ENCODE data around the gene LSR.

DNA sequence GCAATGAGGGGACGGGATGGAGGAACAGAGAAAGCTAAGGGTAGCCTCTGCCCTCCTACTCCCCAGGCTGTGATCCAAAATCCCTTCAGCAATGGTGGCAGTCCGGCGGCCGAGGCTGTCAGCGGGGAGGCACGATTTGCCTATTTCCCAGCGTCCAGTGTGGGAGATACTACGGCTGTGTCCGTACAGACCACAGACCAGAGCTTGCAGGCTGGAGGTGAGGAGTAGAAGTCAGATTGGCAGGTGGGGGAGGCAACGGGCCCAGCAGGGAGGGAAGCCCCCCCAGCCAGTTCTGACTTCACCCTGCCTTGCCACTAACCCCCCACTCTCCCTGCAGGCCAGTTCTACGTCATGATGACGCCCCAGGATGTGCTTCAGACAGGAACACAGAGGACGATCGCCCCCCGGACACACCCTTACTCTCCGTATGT lies 21.6 kb downstream of the LSR start:
- no peak for TF ChIP-seq POLR2A (IDR thresholded peaks at IDR 0.05)
- TF ChIP-seq, protein P1, sequence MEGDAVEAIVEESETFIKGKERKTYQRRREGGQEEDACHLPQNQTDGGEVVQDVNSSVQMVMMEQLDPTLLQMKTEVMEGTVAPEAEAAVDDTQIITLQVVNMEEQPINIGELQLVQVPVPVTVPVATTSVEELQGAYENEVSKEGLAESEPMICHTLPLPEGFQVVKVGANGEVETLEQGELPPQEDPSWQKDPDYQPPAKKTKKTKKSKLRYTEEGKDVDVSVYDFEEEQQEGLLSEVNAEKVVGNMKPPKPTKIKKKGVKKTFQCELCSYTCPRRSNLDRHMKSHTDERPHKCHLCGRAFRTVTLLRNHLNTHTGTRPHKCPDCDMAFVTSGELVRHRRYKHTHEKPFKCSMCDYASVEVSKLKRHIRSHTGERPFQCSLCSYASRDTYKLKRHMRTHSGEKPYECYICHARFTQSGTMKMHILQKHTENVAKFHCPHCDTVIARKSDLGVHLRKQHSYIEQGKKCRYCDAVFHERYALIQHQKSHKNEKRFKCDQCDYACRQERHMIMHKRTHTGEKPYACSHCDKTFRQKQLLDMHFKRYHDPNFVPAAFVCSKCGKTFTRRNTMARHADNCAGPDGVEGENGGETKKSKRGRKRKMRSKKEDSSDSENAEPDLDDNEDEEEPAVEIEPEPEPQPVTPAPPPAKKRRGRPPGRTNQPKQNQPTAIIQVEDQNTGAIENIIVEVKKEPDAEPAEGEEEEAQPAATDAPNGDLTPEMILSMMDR (IDR thresholded peaks at IDR 0.05), result no peak
